H1 (cell line): ENCODE results near the gene ZNF440. TPM values are rescaled to one million over a fixed set of nuclear protein-coding genes. Genes with fewer than 3 reads are reported as not detected.

Experiments
- CTCF ChIA-PET: fragments of 300-600 bp; sonication (Branson Sonifier 250); formaldehyde crosslinking; loops from one replicate; lab custom pipeline; 2021; ENCODE audit not compliant: partially characterized antibody; lab: Charles Lee
- POLR2A ChIA-PET: fragments of 300-600 bp; sonication (Branson Sonifier 250); formaldehyde crosslinking; loops from one replicate; lab custom pipeline; 2021; ENCODE audit warnings: inconsistent platforms; ENCODE audit not compliant: partially characterized antibody; lab: Charles Lee
- DNase-seq, 2 experiments: peaks; one replicate each; pipeline versions ENCODE4 v3.0.0 to v3.0.0-alpha.2; 2010 to 2022; ENCODE audit warnings: low spot score in 2 of 2, low read depth in 1 of 2, mixed read lengths in 1 of 2
- FAIRE-seq: peaks from 2 replicates; lab custom pipeline; 2011; peaks lifted over from hg19 to GRCh38; lab: Jason Lieb, UNC
- H2AFZ ChIP-seq: 2 replicates; pipeline ENCODE4 v1.8.1; 2012; ENCODE audit warnings: low read length, inconsistent platforms
- H2AK5ac ChIP-seq: 2 replicates; pipeline ENCODE4 v1.6.1; 2013; ENCODE audit warnings: low read depth, low read length
- H2BK120ac ChIP-seq: replicated peaks from 2 replicates; pipeline ENCODE3; 2013; ENCODE audit warnings: low read depth, low read length, inconsistent platforms
- H2BK12ac ChIP-seq: 2 replicates; pipeline ENCODE4 v1.6.1; 2013; ENCODE audit warnings: low read depth, low read length
- H2BK15ac ChIP-seq: 2 replicates; pipeline ENCODE4 v1.6.1; 2013; ENCODE audit warnings: low read length
- H2BK20ac ChIP-seq: 2 replicates; pipeline ENCODE4 v1.6.1; 2013; ENCODE audit warnings: low read length
- H2BK5ac ChIP-seq: 2 replicates; pipeline ENCODE4 v1.6.1; 2013; ENCODE audit warnings: low read depth, low read length
- H3K14ac ChIP-seq: 2 replicates; pipeline ENCODE4 v1.6.1; 2013; ENCODE audit warnings: inconsistent platforms; ENCODE audit not compliant: insufficient read length
- H3K18ac ChIP-seq: 2 replicates; pipeline ENCODE4 v1.6.1; 2013; ENCODE audit warnings: low read length; ENCODE audit errors: extremely low read depth
- H3K23ac ChIP-seq: 2 replicates; pipeline ENCODE4 v1.6.1; 2013; ENCODE audit warnings: inconsistent platforms; ENCODE audit not compliant: insufficient read length
- H3K23me2 ChIP-seq: 2 replicates; pipeline ENCODE4 v1.6.1; 2013; ENCODE audit warnings: low read depth, low read length
- H3K27ac ChIP-seq: 2 replicates; pipeline ENCODE4 v1.6.1; 2011; ENCODE audit warnings: low read depth, low read length, inconsistent platforms
- H3K27me3 ChIP-seq, 4 experiments: replicated peaks in 1 of 4; 1 replicate in 1 of 4; 2 replicates in 3 of 4; pipeline versions ENCODE4 v1.6.1 to v1.8.1; 2011 to 2013; ENCODE audit warnings: low read length in 3 of 4, mild to moderate bottlenecking in 3 of 4, inconsistent platforms in 2 of 4, mixed read lengths in 2 of 4, moderate library complexity in 1 of 4; ENCODE audit not compliant: control insufficient read depth in 3 of 4, insufficient read depth in 3 of 4; ENCODE audit errors: extremely low read depth in 1 of 4
- H3K36me3 ChIP-seq, 4 experiments: 2 replicates each; pipeline versions ENCODE4 v1.6.1 to v1.8.1; 2011 to 2013; ENCODE audit warnings: mild to moderate bottlenecking in 4 of 4, low read length in 3 of 4, moderate library complexity in 2 of 4, control low read depth in 1 of 4, inconsistent platforms in 1 of 4; ENCODE audit not compliant: insufficient read depth in 4 of 4, control insufficient read depth in 2 of 4
- H3K4ac ChIP-seq: replicated peaks from 2 replicates; pipeline ENCODE3; 2013; ENCODE audit warnings: low read length, low read depth, mixed read lengths, inconsistent platforms; ENCODE audit not compliant: insufficient read length
- H3K4me1 ChIP-seq, 4 experiments: replicated peaks in 1 of 4; 1 replicate in 1 of 4; 2 replicates in 3 of 4; pipeline versions ENCODE4 v1.6.1 to v1.8.1; 2011 to 2013; ENCODE audit warnings: low read length in 3 of 4, inconsistent platforms in 2 of 4, mixed read lengths in 1 of 4; ENCODE audit not compliant: insufficient read depth in 4 of 4, control insufficient read depth in 3 of 4
- H3K4me2 ChIP-seq, 2 experiments: 2 replicates each; pipeline versions ENCODE4 v1.6.1 to v1.8.1; 2011 to 2013; ENCODE audit warnings: low read depth in 2 of 2, low read length in 2 of 2, control low read depth in 1 of 2, inconsistent platforms in 1 of 2, mild to moderate bottlenecking in 1 of 2; ENCODE audit not compliant: insufficient read depth in 1 of 2
- H3K4me3 ChIP-seq, 4 experiments: fragments of 200-600, 300-600 bp in 1 of 4; sonication (generic), shearing (Covaris generic), sonication (Bioruptor Twin) in 1 of 4; 2 replicates each; pipeline versions ENCODE4 v1.5.1 to v1.8.1; 2011 to 2016; ENCODE audit warnings: low read length in 4 of 4, low read depth in 3 of 4, control low read depth in 2 of 4, inconsistent platforms in 2 of 4, mild to moderate bottlenecking in 2 of 4, mixed read lengths in 1 of 4, moderate library complexity in 1 of 4; ENCODE audit not compliant: insufficient read depth in 2 of 4; ENCODE audit errors: extremely low read depth in 1 of 4
- H3K56ac ChIP-seq: replicated peaks from 2 replicates; pipeline ENCODE3; 2013; ENCODE audit warnings: low read depth, mild to moderate bottlenecking, mixed read lengths, low read length, inconsistent platforms; ENCODE audit not compliant: insufficient read length
- H3K79me1 ChIP-seq: 2 replicates; pipeline ENCODE4 v1.6.1; 2013; ENCODE audit warnings: low read depth, low read length, control low read depth
- H3K79me2 ChIP-seq, 2 experiments: 2 replicates each; pipeline versions ENCODE4 v1.6.1 to v1.8.1; 2012 to 2013; ENCODE audit warnings: low read length in 2 of 2, mild to moderate bottlenecking in 2 of 2, inconsistent platforms in 1 of 2; ENCODE audit not compliant: insufficient read depth in 2 of 2, control insufficient read depth in 1 of 2
- H3K9ac ChIP-seq, 4 experiments: replicated peaks in 1 of 4; 1 replicate in 1 of 4; 2 replicates in 3 of 4; pipeline versions ENCODE4 v1.6.1 to v1.8.1; 2011 to 2013; ENCODE audit warnings: low read depth in 3 of 4, low read length in 3 of 4, control low read depth in 2 of 4, mild to moderate bottlenecking in 2 of 4, moderate library complexity in 2 of 4, inconsistent platforms in 1 of 4; ENCODE audit errors: extremely low read depth in 1 of 4
- H3K9me3 ChIP-seq, 2 experiments: 2 replicates each; pipeline versions ENCODE4 v1.6.1 to v1.8.1; 2012 to 2013; ENCODE audit warnings: mild to moderate bottlenecking in 2 of 2, moderate library complexity in 2 of 2, control low read depth in 1 of 2, inconsistent platforms in 1 of 2, low read depth in 1 of 2, low read length in 1 of 2, mixed read lengths in 1 of 2; ENCODE audit not compliant: insufficient read depth in 2 of 2
- H4K20me1 ChIP-seq, 2 experiments: replicated peaks in 1 of 2; 2 replicates each; pipeline versions ENCODE3 to v1.8.1; 2011 to 2013; ENCODE audit warnings: inconsistent platforms in 2 of 2, low read length in 2 of 2, mild to moderate bottlenecking in 1 of 2; ENCODE audit not compliant: insufficient read depth in 2 of 2, control insufficient read depth in 1 of 2
- H4K5ac ChIP-seq: 2 replicates; pipeline ENCODE4 v1.6.1; 2013; ENCODE audit warnings: low read length, low read depth, mixed read lengths, inconsistent platforms; ENCODE audit not compliant: insufficient read length
- H4K8ac ChIP-seq: 2 replicates; pipeline ENCODE4 v1.8.0; 2013; ENCODE audit warnings: mild to moderate bottlenecking, moderate library complexity, low read length, inconsistent platforms; ENCODE audit not compliant: insufficient read depth; ENCODE audit errors: extremely low read depth
- H4K91ac ChIP-seq: replicated peaks from 2 replicates; pipeline ENCODE3; 2013; ENCODE audit warnings: low read length, mixed read lengths, inconsistent platforms; ENCODE audit not compliant: insufficient read length
- ASH2L ChIP-seq: fragments of 200-600, 300-600 bp; sonication (generic); IDR thresholded peaks from one replicate; pipeline ENCODE4 v1.7.1; 2017; ENCODE audit warnings: low read length
- BACH1 ChIP-seq: IDR thresholded peaks from 2 replicates; pipeline ENCODE4 v1.6.1; 2012; ENCODE audit warnings: low read length, improper control_type of control experiment
- GTF2F1 ChIP-seq: IDR thresholded peaks from 2 replicates; pipeline ENCODE4 v1.6.1; 2012; ENCODE audit warnings: low read depth, low read length, improper control_type of control experiment, borderline replicate concordance
- NANOG ChIP-seq: IDR thresholded peaks from 2 replicates; pipeline ENCODE4 v1.6.1; 2011; ENCODE audit warnings: low read length, low read depth, mild to moderate bottlenecking, inconsistent platforms; ENCODE audit not compliant: insufficient read depth, poor library complexity, severe bottlenecking
- PHF8 ChIP-seq: fragments of 200-600 bp; sonication (generic); conservative IDR thresholded peaks from 2 replicates; pipeline ENCODE4 v1.7.1; 2012; ENCODE audit warnings: low read depth, mild to moderate bottlenecking, inconsistent platforms, low read length, moderate library complexity
- POLR2A ChIP-seq, 2 experiments: IDR thresholded peaks; 1 replicate in 1 of 2; 2 replicates in 1 of 2; pipeline ENCODE4 v1.6.1; 2011; ENCODE audit warnings: low read depth in 2 of 2, low read length in 2 of 2, mild to moderate bottlenecking in 2 of 2; ENCODE audit errors: control extremely low read depth in 1 of 2
- RBBP5 ChIP-seq: IDR thresholded peaks from 2 replicates; pipeline ENCODE4 v1.7.1; 2012; ENCODE audit warnings: low read depth, mild to moderate bottlenecking, inconsistent platforms, low read length, moderate library complexity, borderline replicate concordance
- RXRA ChIP-seq: IDR thresholded peaks from 2 replicates; pipeline ENCODE4 v1.6.1; 2011; ENCODE audit warnings: low read depth, mild to moderate bottlenecking, low read length, moderate library complexity; ENCODE audit not compliant: insufficient read depth
- SP2 ChIP-seq: IDR thresholded peaks from 2 replicates; pipeline ENCODE4 v1.6.1; 2012; ENCODE audit warnings: mild to moderate bottlenecking, low read length, inconsistent platforms
- TBP ChIP-seq: IDR thresholded peaks from 2 replicates; pipeline ENCODE4 v1.6.1; 2011; ENCODE audit warnings: low read depth, low read length, improper control_type of control experiment
- YY1 ChIP-seq: IDR thresholded peaks from 2 replicates; pipeline ENCODE4 v1.6.1; 2011; ENCODE audit warnings: low read depth, mild to moderate bottlenecking, low read length
- WGBS, 2 experiments: shearing (Covaris generic) in 1 of 2; methylation state at CpG; one replicate each; pipeline versions ENCODE4 v1.1.6 to v1.1.7; 2013 to 2015; ENCODE audit warnings: low lambda C conversion rate in 2 of 2, mixed read lengths in 2 of 2, inconsistent platforms in 1 of 2, low coverage in 1 of 2, missing lambda C conversion rate in 1 of 2; ENCODE audit not compliant: insufficient replicate concordance in 2 of 2, insufficient coverage in 1 of 2, insufficient read length in 1 of 2; ENCODE audit errors: extremely low coverage in 1 of 2, missing lambda C conversion rate in 1 of 2; 5-methylcytosine and 5-hydroxymethylcytosine counted together
- polyA plus RNA-seq, 7 experiments: library from polyadenylated mRNA; depleted of rRNA in 3 of 7; stranded (reverse) in 5 of 7; unstranded in 2 of 7; fragments of >200 nt in 5 of 7; fragments of 200-250 nt in 2 of 7; gene quantifications; 1 replicate in 5 of 7; 2 replicates in 1 of 7; 4 replicates in 1 of 7; pipeline versions ENCODE4 v1.2.1 to v1.2.3, GENCODE V29; 2011 to 2013; ENCODE audit warnings: missing spikeins in 2 of 7, mixed read lengths in 2 of 7
- total RNA-seq: library from RNA; stranded (reverse); fragmentation: NEBNext Ultra II Directional; extraction: Animal tissue kit (Norgen Biotek cat#: 25700); gene quantifications from 2 replicates; pipeline ENCODE4 v1.2.1, GENCODE V29; 2021

The ZNF440 gene
- total and polyA plus RNA-seq, 2 of the 8 experiments (the other 6 are each of a cell fraction or from before 2014, with no cell fraction given): 0.77 to 6.5 TPM

GRCh38 chr19:11860721-11861120 lies 46.6 kb downstream of the ZNF440 start:
- Histone ChIP-seq H2BK20ac (no peak overlapping the region), H3K14ac (no peak overlapping the region), H3K79me1 (no peaks in the 10 kb centered on the region), H3K36me3 (no peaks in the 10 kb centered on the region; a peak in 1 of 8 replicates), H3K4me2 (no peak overlapping the region), H3K56ac (no peak overlapping the region), H2AFZ (no peak overlapping the region), H4K20me1 (no peaks in the 10 kb centered on the region), H4K5ac (no peak overlapping the region), H3K23me2 (no peaks in the 10 kb centered on the region), H2BK15ac (no peak overlapping the region), H3K4ac (no peak overlapping the region), H3K27ac (no peak overlapping the region), H2AK5ac (no peak overlapping the region), H2BK12ac (no peak overlapping the region), H3K27me3 (no peaks in the 10 kb centered on the region), H3K9ac (no peak overlapping the region), H3K23ac (no peak overlapping the region), H3K4me3 (no peak overlapping the region), H3K79me2 (no peaks in the 10 kb centered on the region), H4K91ac (no peak overlapping the region), H3K4me1 (no peaks in the 10 kb centered on the region), H2BK120ac (no peak overlapping the region), H2BK5ac (no peak overlapping the region), H3K9me3 (peaks cover 25 to 53% of the 10 kb centered on the region in 2 experiments), H4K8ac (no peak overlapping the region), H3K18ac (no peak overlapping the region)
- ChIA-PET POLR2A (interaction anchor here (1.0 kb wide), 1 partner anchor 19 kb away, joined by 3 read pairs; no protein-coding TSS in a partner anchor), CTCF (interaction anchor here (1.0 kb wide), 1 partner anchor 63 kb away, joined by 3 read pairs; the partner anchor contains the start of gene ZNF491)
- FAIRE-seq: no peak
- DNase-seq: no peak
- WGBS, 2 experiments: 83% methylated on average over 7 of the region's 7 CpGs; no CpG with 5 or more reads in 1 of the 2 experiments
- TF ChIP-seq RXRA (no peak), PHF8 (no peak), GTF2F1 (no peak), BACH1 (no peak), SP2 (no peak), YY1 (no peak), ASH2L (no peak), NANOG (no peak), POLR2A (IDR thresholded peaks at IDR 0.05; ENCODE audit: control extremely low read depth in 1 of 2, low read depth in 2 of 2, low read length in 2 of 2) (no peak), RBBP5 (no peak), TBP (no peak)
